Stomach (tissue), 4 donors: ENCODE measurements around the gene SP9.

ENCODE experiments used
- CTCF ChIP-seq, 7 experiments: fragments of 450-650 bp in 4 of 7; fragments of 200-600 bp in 3 of 7; sonication (generic) in 3 of 7; IDR thresholded peaks; one replicate each; pipeline ENCODE4 v1.5.1; 2016 to 2019; ENCODE audit warnings: antibody characterized with exemption in 7 of 7, control low read depth in 2 of 7, mild to moderate bottlenecking in 1 of 7
- EP300 ChIP-seq: sonication (generic); formaldehyde crosslinking; IDR thresholded peaks from one replicate; pipeline ENCODE4 v1.6.1; 2017; ENCODE audit warnings: antibody characterized with exemption
- POLR2A ChIP-seq, 4 donors: fragments of 450-650 bp; IDR thresholded peaks; one replicate each; pipeline ENCODE4 v1.6.1; 2016; ENCODE audit warnings: antibody characterized with exemption in 4 of 4, control low read depth in 2 of 4, mild to moderate bottlenecking in 1 of 4, moderate library complexity in 1 of 4

GRCh38 chr2:174330945-174331594 is 3.7 kb upstream of the SP9 start:
- TF ChIP-seq CTCF (IDR thresholded peaks at IDR 0.05) = no peak
- TF ChIP-seq POLR2A (IDR thresholded peaks at IDR 0.05) = no peak
- no peak for TF ChIP-seq EP300
